Hepatocyte (in vitro differentiated cells): ENCODE results near the gene ZFYVE9. TPM values are rescaled to one million over a fixed set of nuclear protein-coding genes. Genes with fewer than 3 reads are reported as not detected.

Source experiments
- DNase-seq: peaks from one replicate; pipeline ENCODE4 v3.0.0-alpha.2; 2016; ENCODE audit warnings: low spot score
- H2AFZ ChIP-seq: fragments of 200-600 bp; sonication (generic); 2 replicates; pipeline ENCODE4 v1.6.0; 2016; ENCODE audit warnings: antibody characterized with exemption, mild to moderate bottlenecking
- H3K27ac ChIP-seq: fragments of 200-600 bp; sonication (generic); 2 replicates; pipeline ENCODE4 v1.5.1; 2016; ENCODE audit warnings: mild to moderate bottlenecking
- H3K27me3 ChIP-seq: fragments of 200-600 bp; sonication (generic); 2 replicates; pipeline ENCODE4 v1.6.1; 2016
- H3K36me3 ChIP-seq: fragments of 200-600 bp; sonication (generic); replicated peaks from 2 replicates; pipeline ENCODE4 v1.5.1; 2016; ENCODE audit warnings: low read depth; ENCODE audit not compliant: insufficient read depth
- H3K4me1 ChIP-seq: fragments of 200-600 bp; sonication (generic); 2 replicates; pipeline ENCODE4 v1.5.1; 2016; ENCODE audit warnings: mild to moderate bottlenecking, moderate library complexity; ENCODE audit not compliant: insufficient read depth
- H3K4me2 ChIP-seq: fragments of 200-600 bp; sonication (generic); 2 replicates; pipeline ENCODE4 v1.6.0; 2016
- H3K4me3 ChIP-seq: fragments of 200-600 bp; sonication (generic); 2 replicates; pipeline ENCODE4 v1.5.1; 2016; ENCODE audit warnings: mild to moderate bottlenecking
- H3K79me2 ChIP-seq: fragments of 200-600 bp; sonication (generic); 2 replicates; pipeline ENCODE4 v1.6.0; 2017; ENCODE audit warnings: mild to moderate bottlenecking
- H3K9me2 ChIP-seq: fragments of 200-600 bp; sonication (generic); replicated peaks from 2 replicates; pipeline ENCODE4 v1.6.0; 2017; ENCODE audit warnings: mild to moderate bottlenecking; ENCODE audit not compliant: insufficient read depth
- H3K9me3 ChIP-seq: fragments of 200-600 bp; sonication (generic); 2 replicates; pipeline ENCODE4 v1.5.1; 2016; ENCODE audit warnings: low read depth, mild to moderate bottlenecking
- H4K20me1 ChIP-seq: fragments of 200-600 bp; sonication (generic); 2 replicates; pipeline ENCODE4 v1.6.0; 2016; ENCODE audit warnings: mild to moderate bottlenecking; ENCODE audit not compliant: insufficient read depth, poor library complexity, severe bottlenecking
- CTCF ChIP-seq: fragments of 200-600 bp; sonication (generic); IDR thresholded peaks from 2 replicates; pipeline ENCODE4 v1.5.1; 2016; ENCODE audit warnings: antibody characterized with exemption, mild to moderate bottlenecking; ENCODE audit not compliant: poor library complexity
- EZH2 ChIP-seq: fragments of 200-600 bp; sonication (generic); IDR thresholded peaks from 2 replicates; pipeline ENCODE4 v1.6.1; 2016; ENCODE audit warnings: antibody characterized with exemption, mild to moderate bottlenecking, borderline replicate concordance
- EZH2phosphoT487 ChIP-seq: fragments of 200-600 bp; sonication (generic); IDR thresholded peaks from one replicate; pipeline ENCODE4 v1.6.1; 2018; ENCODE audit warnings: antibody characterized with exemption, mild to moderate bottlenecking, low read depth, moderate library complexity; ENCODE audit not compliant: unreplicated experiment, severe bottlenecking
- WGBS: methylation state at CpG from one replicate; pipeline ENCODE4 v1.1.6; 2016; ENCODE audit warnings: low lambda C conversion rate; ENCODE audit errors: missing lambda C conversion rate; 5-methylcytosine and 5-hydroxymethylcytosine counted together
- polyA plus RNA-seq: library from polyadenylated mRNA; unstranded; fragments of >200 nt; fragmentation: Nextera tagmentation; extraction: Ambion mirVana; gene quantifications from 2 replicates; pipeline ENCODE4 v1.2.1, GENCODE V29; 2016
- total RNA-seq: library from RNA; depleted of rRNA; stranded (reverse); fragments of >200 nt; gene quantifications from 2 replicates; pipeline ENCODE4 v1.2.3, GENCODE V29; 2014

Gene ZFYVE9
- total and polyA plus RNA-seq, 2 experiments from 2014 or later = 4.6 to 29.0 TPM

- TF ChIP-seq EZH2 (no peak), CTCF (no peak), EZH2phosphoT487 (no peak)
- Histone ChIP-seq H2AFZ (no peak overlapping the region), H3K27me3 (no peaks in the 10 kb centered on the region), H3K36me3 (no peaks in the 10 kb centered on the region), H3K4me2 (no peak overlapping the region), H4K20me1 (no peaks in the 10 kb centered on the region), H3K4me1 (no peaks in the 10 kb centered on the region), H3K9me3 (no peaks in the 10 kb centered on the region), H3K4me3 (no peak overlapping the region), H3K27ac (no peak overlapping the region), H3K9me2 (no peaks in the 10 kb centered on the region), H3K79me2 (peaks cover 5% of the 10 kb centered on the region)
- no peak for DNase-seq
- WGBS = 58% methylated on average over 3 of the region's 3 CpGs
Observed at GRCh38 chr1:52263153-52263910, 121.4 kb downstream of the ZFYVE9 start.

GRCh38 chr1:52264530-52265115 lies 122.7 kb downstream of the ZFYVE9 start:
- no peak overlapping the region for H3K27ac ChIP-seq
- H3K79me2 ChIP-seq = peaks cover 2% of the 10 kb centered on the region
- no peak overlapping the region for H3K4me3 ChIP-seq
- H3K9me3 ChIP-seq = no peaks in the 10 kb centered on the region
- H3K27me3 ChIP-seq = no peaks in the 10 kb centered on the region
- H3K4me1 ChIP-seq = no peaks in the 10 kb centered on the region
- WGBS = 78% methylated on average over 2 of the region's 2 CpGs
- TF ChIP-seq CTCF (peak; percentile 4), EZH2 (no peak), EZH2phosphoT487 (no peak)
- no peak overlapping the region for H2AFZ ChIP-seq
- no peaks in the 10 kb centered on the region for H4K20me1 ChIP-seq
- DNase-seq = no peak
- H3K4me2 ChIP-seq = no peak overlapping the region
- no peaks in the 10 kb centered on the region for H3K36me3 ChIP-seq
- no peaks in the 10 kb centered on the region for H3K9me2 ChIP-seq

- TF ChIP-seq EZH2phosphoT487 (no peak), CTCF (no peak), EZH2 (no peak)
- Histone ChIP-seq H3K4me1 (no peaks in the 10 kb centered on the region), H3K9me2 (no peaks in the 10 kb centered on the region), H3K36me3 (no peaks in the 10 kb centered on the region), H3K27me3 (no peaks in the 10 kb centered on the region), H2AFZ (no peak overlapping the region), H3K79me2 (no peaks in the 10 kb centered on the region), H3K9me3 (no peaks in the 10 kb centered on the region), H3K27ac (no peak overlapping the region), H4K20me1 (no peaks in the 10 kb centered on the region), H3K4me2 (no peak overlapping the region), H3K4me3 (no peak overlapping the region)
- WGBS = 88% methylated on average over 1 of the region's 1 CpG
- DNase-seq = no peak
Observed at GRCh38 chr1:52266507-52266906, 124.6 kb downstream of the ZFYVE9 start.
